ENCODE results near the gene POC1B. TPM values are rescaled to one million over a fixed set of nuclear protein-coding genes. Genes with fewer than 3 reads are reported as not detected.

The POC1B gene
- polyA plus RNA-seq, 1 donor (not counting 4 experiments of a cell fraction or from before 2014, with no cell fraction given), result 16.4 TPM

GRCh38 chr12:89571491-89572195 lies 45.8 kb upstream of the POC1B start:
- no peaks in the 10 kb centered on the region for H3K9me1 ChIP-seq (ENCODE audit: control insufficient read depth, extremely low read depth, insufficient read depth, low read length)
- TF ChIP-seq CTCF (optimal IDR thresholded peaks at IDR 0.05 in 1 of 3, IDR thresholded peaks at IDR 0.05 in 1 of 3, conservative IDR thresholded peaks at IDR 0.05 in 1 of 3; ENCODE audit: extremely low read depth in 1 of 3, insufficient read depth in 2 of 3, low read length in 3 of 3), result no peak
- no peak for TF ChIP-seq EZH2 (IDR thresholded peaks at IDR 0.05; ENCODE audit: low read length)
- H3K27me3 ChIP-seq (ENCODE audit: control insufficient read depth, extremely low read depth, insufficient read depth, low read length), result no peaks in the 10 kb centered on the region
- no peaks in the 10 kb centered on the region for H3K9me3 ChIP-seq (ENCODE audit: control insufficient read depth, low read depth, low read length)
- H3K4me2 ChIP-seq (ENCODE audit: control insufficient read depth, extremely low read depth, insufficient read depth, low read depth, low read length), result no peak overlapping the region
- no peak overlapping the region for H2AFZ ChIP-seq (ENCODE audit: control insufficient read depth, low read length)
- DNase-seq (ENCODE audit: low read depth, low spot score) (no peak), FAIRE-seq (peak; percentile 13)
- peaks cover 21% of the 10 kb centered on the region for H3K4me1 ChIP-seq (ENCODE audit: control insufficient read depth, extremely low read depth, insufficient read depth, low read length)
- H3K4me3 ChIP-seq (ENCODE audit: control insufficient read depth in 2 of 3, extremely low read depth in 1 of 3, insufficient read depth in 2 of 3, low read depth in 1 of 3, low read length in 3 of 3), result no peak overlapping the region
- dilution Hi-C loops (cut with MboI; ENCODE audit: extremely low pct_ligation_motif_present, low sequenced_read_pairs), result no loop called here
- no peaks in the 10 kb centered on the region for H3K36me3 ChIP-seq (ENCODE audit: control insufficient read depth in 2 of 2, extremely low read depth in 1 of 2, insufficient read depth in 2 of 2, low read length in 2 of 2)
- H3K9ac ChIP-seq (ENCODE audit: control insufficient read depth, extremely low read depth, insufficient read depth, low read length), result no peak overlapping the region
- H3K79me2 ChIP-seq (ENCODE audit: control insufficient read depth, insufficient read depth, low read length), result no peaks in the 10 kb centered on the region
- H4K20me1 ChIP-seq (ENCODE audit: control insufficient read depth, extremely low read depth, insufficient read depth, low read length), result no peaks in the 10 kb centered on the region
- no peak overlapping the region for H3K27ac ChIP-seq (ENCODE audit: control insufficient read depth, insufficient read depth, low read length)

GRCh38 chr12:89568484-89568883 lies 42.6 kb upstream of the POC1B start:
- no peaks in the 10 kb centered on the region for H3K36me3 ChIP-seq (ENCODE audit: control insufficient read depth in 2 of 2, extremely low read depth in 1 of 2, insufficient read depth in 2 of 2, low read length in 2 of 2)
- H4K20me1 ChIP-seq (ENCODE audit: control insufficient read depth, extremely low read depth, insufficient read depth, low read length), result no peaks in the 10 kb centered on the region
- H3K9ac ChIP-seq (ENCODE audit: control insufficient read depth, extremely low read depth, insufficient read depth, low read length), result no peak overlapping the region
- no peaks in the 10 kb centered on the region for H3K9me3 ChIP-seq (ENCODE audit: control insufficient read depth, low read depth, low read length)
- peaks cover 23% of the 10 kb centered on the region for H3K4me1 ChIP-seq (ENCODE audit: control insufficient read depth, extremely low read depth, insufficient read depth, low read length)
- H3K27ac ChIP-seq (ENCODE audit: control insufficient read depth, insufficient read depth, low read length), result no peak overlapping the region
- no peaks in the 10 kb centered on the region for H3K79me2 ChIP-seq (ENCODE audit: control insufficient read depth, insufficient read depth, low read length)
- DNase-seq (ENCODE audit: low read depth, low spot score), result no peak
- TF ChIP-seq EZH2 (IDR thresholded peaks at IDR 0.05; ENCODE audit: low read length), result no peak
- no peak for TF ChIP-seq CTCF (optimal IDR thresholded peaks at IDR 0.05 in 1 of 3, IDR thresholded peaks at IDR 0.05 in 1 of 3, conservative IDR thresholded peaks at IDR 0.05 in 1 of 3; ENCODE audit: extremely low read depth in 1 of 3, insufficient read depth in 2 of 3, low read length in 3 of 3)
- H3K9me1 ChIP-seq (ENCODE audit: control insufficient read depth, extremely low read depth, insufficient read depth, low read length), result no peaks in the 10 kb centered on the region
- H3K27me3 ChIP-seq (ENCODE audit: control insufficient read depth, extremely low read depth, insufficient read depth, low read length), result no peaks in the 10 kb centered on the region
- peak overlapping the region; percentile 3 for H3K4me2 ChIP-seq (ENCODE audit: control insufficient read depth, extremely low read depth, insufficient read depth, low read depth, low read length)
- H2AFZ ChIP-seq (ENCODE audit: control insufficient read depth, low read length), result no peak overlapping the region
- no peak overlapping the region for H3K4me3 ChIP-seq (ENCODE audit: control insufficient read depth in 2 of 3, extremely low read depth in 1 of 3, insufficient read depth in 2 of 3, low read depth in 1 of 3, low read length in 3 of 3)
- no peak for FAIRE-seq
- dilution Hi-C loops (cut with MboI; ENCODE audit: extremely low pct_ligation_motif_present, low sequenced_read_pairs), result no loop called here

All from keratinocyte (primary cell).